DMS53 treated with DMSO at 0.1 percent for 48 hours (cell line): ENCODE measurements around the gene ZNF598.
A peak's percentile ranks its signal among the peaks of the same experiment; 100 is the strongest.
"Not testable (repeated sequence)": the region's sequence is repeated elsewhere in the genome, so short reads cannot be mapped to it uniquely, and the experiment has no call there.

ENCODE experiments used
- DNase-seq: peaks from one replicate; lab custom pipeline; 2025; ENCODE audit not compliant: unreplicated experiment; lab: John Stamatoyannopoulos, UW

ZNF598 gene

DNA sequence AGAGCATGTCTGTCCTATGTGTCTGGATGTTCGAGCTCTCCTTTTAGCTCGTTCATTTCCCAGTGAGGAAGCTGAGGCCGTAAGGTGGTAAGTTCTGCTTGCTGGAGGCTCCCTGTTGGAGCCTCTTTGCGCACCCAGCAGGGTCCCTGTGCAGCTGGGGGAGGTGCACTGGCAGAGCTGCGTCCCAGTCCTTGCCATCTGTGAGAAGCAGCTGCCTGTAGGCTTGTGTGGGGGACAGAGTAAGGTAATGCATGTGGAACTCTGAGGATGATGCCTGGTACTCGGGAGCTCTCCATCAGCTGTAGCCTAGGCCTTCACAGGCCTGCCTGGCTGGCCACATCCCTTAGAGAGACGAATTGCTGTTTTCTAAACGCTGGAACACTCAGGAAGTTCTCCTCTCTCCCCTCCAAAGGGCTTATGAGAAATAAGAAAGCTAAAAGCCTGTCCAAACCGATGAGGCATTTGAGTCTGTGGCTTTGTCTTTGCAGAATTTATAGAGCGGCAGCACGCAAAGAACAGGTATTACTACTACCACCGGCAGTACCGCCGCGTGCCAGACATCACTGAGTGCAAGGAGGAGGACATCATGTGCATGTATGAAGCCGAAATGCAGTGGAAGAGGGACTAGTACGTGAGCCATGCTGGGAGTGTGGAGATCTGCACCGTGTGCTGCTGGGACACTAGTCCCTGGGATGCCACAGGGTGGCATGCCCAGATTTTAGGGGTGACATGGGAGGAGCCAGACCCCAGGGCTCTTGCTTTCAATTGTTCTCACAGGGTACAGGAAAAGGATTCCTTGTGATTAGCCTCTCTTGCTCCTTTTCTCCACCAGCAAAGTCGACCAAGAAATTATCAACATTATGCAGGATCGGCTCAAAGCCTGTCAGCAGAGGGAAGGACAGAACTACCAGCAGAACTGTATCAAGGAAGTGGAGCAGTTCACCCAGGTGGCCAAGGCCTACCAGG lies 48.7 kb downstream of the ZNF598 start:
- DNase-seq = peak; percentile 51

DNA sequence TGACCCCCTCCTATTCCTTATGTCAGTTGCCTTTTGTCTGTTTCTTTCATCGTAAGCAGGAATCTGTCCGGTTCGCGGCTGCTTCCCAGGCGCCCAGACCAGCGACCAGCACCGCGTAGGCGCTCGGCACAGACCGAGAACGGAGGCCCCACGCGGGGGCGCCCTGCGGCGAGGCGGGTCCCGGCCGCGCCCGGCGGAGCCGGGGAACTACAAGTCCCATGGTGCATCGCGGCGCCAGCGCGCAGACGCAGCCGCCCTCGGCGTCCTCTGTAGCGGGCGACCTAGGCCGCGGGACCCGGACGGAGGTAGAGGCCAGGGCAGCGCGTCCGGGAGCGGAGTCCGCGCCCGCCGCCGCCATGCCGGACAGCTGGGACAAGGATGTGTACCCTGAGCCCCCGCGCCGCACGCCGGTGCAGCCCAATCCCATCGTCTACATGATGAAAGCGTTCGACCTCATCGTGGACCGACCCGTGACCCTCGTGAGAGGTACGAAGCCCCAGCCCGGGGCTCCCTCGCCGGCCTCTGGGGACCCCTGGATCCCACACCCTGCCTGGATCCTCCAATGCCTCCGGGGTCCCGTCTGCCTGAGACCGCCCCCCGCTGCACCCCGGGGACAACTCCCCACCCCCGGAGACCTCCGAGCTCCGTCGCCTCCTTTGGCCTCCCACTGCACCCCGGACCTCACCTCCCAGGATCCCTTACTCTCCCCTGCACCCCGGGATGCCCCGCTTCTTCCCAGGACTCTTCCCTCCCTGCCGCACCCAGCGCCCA lies 50.2 kb downstream of the ZNF598 start, which contains the start of gene NDUFB10:
Gene NDUFB10 (plus strand): TSS at position 270 of the 771 bp plus-strand sequence. CDS start 87 bp downstream, at position 357.
- peak; percentile 66 for DNase-seq

DNA sequence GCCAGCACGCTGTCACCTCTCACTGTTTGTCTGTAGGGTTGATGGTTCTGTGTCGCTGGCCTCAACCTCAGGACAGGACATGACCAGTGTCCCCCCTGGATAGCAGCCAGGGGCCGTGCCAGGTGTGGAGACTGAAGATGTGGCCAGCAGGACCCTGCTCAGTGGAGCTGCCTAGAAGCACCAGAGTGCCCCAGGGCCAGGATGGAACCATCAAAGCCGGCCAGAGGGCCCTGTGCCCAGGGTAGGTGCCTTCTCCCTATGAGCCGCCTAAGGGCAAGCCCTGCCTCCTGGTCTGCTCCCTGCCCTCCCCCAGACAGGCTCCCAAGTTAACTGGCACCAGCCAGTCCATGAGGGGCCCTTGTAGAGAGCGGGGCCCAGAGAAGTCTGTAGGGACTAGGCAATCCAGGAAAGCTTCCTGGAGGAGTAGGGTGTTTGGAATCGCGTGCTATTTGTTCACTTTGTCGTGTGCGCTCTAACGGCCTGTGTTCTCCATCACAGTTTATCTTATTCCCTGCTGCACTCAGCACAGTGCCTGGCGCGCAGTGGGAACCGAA lies 50.8 kb downstream of the ZNF598 start:
- DNase-seq = no peak

DNA sequence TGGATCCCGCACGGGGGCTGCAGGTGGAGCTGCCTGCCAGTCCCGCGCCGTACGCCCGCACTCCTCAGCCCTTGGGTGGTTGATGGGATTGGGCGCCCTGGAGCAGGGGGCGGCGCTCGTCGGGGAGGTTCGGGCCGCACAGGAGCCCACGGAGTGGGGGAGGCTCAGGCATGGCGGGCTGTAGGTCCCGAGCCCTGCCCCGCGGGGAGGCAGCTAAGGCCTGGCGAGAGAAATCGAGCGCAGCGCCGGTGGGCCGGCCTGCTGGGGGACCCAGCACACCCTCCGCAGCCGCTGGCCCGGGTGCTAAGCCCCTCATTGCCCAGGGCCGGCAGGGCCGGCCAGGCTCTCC lies 51.5 kb downstream of the ZNF598 start:
- not testable (repeated sequence) for DNase-seq

DNA sequence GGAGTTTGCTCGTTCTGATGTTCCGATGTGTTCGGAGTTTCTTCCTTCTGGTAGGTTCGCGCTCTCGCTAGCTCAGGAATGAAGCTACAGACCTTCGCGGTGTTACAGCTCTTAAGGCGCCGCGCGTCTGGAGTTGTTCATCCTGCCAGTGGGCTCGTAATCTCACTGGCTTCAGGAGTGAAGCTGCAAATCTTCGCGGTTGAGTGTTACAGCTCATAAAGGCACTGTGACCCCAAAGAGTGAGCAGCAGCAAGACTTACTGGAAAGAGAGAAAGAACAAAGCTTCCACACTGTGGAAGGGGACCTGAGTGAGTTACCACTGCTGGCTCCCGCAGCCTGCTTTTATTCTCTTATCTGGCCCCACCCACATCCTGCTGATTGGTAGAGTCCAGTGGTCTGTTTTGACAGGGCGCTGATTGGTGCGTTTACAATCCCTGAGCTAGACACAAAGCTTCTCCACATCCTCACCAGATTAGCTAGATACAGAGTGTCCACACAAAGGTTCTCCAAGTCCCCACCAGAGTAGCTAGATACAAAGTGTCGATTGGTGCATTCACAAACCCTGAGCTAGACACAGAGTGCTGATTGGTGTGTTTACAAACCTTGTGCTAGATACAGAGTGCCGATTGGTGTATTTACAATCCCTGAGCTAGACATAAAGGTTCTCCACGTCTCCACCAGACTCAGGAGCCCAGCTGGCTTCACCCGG lies 52.0 kb downstream of the ZNF598 start:
- not testable (repeated sequence) for DNase-seq

DNA sequence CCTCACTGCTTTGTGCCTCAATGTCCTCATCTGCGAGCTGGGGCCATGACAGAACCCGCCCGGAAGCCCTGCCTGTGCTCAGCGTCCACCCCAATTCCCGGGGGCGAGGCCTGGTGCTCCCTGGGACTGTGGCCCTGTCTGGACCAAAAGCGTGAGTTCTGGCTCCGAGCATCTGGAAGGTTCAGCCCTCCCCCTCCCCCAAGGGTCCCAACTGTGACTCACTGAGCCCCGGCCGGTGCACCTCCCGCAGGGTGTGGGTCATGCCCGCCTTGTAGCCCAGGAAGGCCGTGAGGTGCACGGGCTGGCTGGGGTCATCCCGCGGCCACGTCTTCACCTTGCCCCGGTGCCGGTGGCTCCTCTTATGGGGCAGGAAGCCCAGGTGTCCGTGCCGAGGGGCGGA lies 55.9 kb downstream of the ZNF598 start:
- no peak for DNase-seq

DNA sequence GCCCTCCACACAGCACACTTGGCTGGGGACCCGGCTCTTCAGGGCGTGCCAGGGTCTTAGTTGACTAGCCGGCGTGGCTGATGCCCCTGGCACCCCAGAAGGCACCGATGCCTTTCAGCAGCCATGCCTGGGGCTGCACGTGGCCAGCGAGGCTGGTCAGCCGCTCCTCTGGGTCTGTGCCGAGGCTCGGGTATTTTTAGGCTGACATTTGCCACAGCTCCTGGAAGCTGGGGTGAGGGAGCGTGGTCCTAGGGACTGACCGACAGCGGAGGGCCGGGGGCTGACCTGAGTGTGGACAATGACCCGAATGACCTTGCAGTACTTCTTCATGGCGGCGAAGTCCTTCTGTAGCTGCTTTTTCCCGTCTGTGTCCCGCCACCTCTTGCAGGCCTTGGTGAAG lies 59.1 kb downstream of the ZNF598 start:
- no peak for DNase-seq

DNA sequence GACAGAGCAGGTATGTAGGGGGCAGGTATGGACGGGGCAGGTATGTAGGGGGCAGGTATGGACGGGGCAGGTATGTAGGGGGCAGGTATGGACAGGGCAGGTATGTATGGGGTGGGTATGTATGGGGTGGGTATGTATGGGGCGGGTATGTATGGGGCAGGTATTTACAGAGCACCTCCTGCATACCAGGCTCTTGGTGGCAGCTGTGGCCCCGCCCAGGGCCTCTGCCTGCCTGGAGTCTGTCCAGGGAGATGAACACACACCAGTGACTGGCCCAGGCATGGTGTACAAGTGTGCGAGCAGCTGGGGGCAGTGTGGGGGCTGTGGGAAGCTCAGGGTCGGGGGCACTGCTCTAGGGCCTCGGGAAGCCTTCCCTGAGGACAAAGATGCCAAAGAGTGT lies 59.6 kb downstream of the ZNF598 start:
- no peak for DNase-seq

DNA sequence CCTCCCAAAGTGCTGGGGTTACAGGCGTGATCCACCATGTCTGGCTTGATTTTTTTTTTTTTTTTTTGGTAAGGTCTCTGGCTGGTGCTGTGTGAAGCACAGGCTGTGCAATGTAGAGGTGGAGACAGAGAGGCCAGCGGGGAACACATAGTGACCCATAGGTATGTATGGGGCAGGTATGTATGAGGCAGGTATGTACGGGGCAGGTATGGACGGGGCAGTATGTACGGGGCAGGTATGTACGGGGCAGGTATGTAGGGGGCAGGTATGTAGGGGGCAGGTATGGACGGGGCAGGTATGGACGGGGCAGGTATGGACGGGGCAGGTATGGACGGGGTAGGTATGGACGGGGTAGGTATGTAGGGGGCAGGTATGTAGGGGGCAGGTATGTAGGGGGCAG lies 60.1 kb downstream of the ZNF598 start:
- DNase-seq = no peak
